DND-41 (cell line): ENCODE results near the gene TM2D1.
"Not testable (repeated sequence)": the region's sequence is repeated elsewhere in the genome, so short reads cannot be mapped to it uniquely, and the experiment has no call there.

Experiments used
- ATAC-seq: fragments of 200-7000 bp; cut with Tn5 transposase; 3 replicates; pipeline ENCODE4 v1.9.1; 2021; ENCODE audit warnings: low read depth; ENCODE audit not compliant: insufficient read depth
- DNase-seq: peaks from one replicate; pipeline ENCODE4 v3.0.0-alpha.2; 2020
- H2AFZ ChIP-seq: 2 replicates; pipeline ENCODE4 v1.6.0; 2012; ENCODE audit warnings: low read depth, low read length
- H3K27ac ChIP-seq: 2 replicates; pipeline ENCODE4 v1.5.1; 2012; ENCODE audit warnings: low read length, inconsistent platforms
- H3K27me3 ChIP-seq: fragments of 200-600 bp; sonication (generic); 2 replicates; pipeline ENCODE4 v1.6.0; 2012; ENCODE audit warnings: low read length, mild to moderate bottlenecking, inconsistent platforms; ENCODE audit not compliant: insufficient read depth, poor library complexity
- H3K36me3 ChIP-seq: 2 replicates; pipeline ENCODE4 v1.5.1; 2012; ENCODE audit warnings: low read length, inconsistent platforms; ENCODE audit not compliant: insufficient read depth
- H3K4me1 ChIP-seq: 2 replicates; pipeline ENCODE4 v1.5.1; 2012; ENCODE audit warnings: mild to moderate bottlenecking, low read length; ENCODE audit not compliant: insufficient read depth
- H3K4me2 ChIP-seq: 2 replicates; pipeline ENCODE4 v1.6.0; 2012; ENCODE audit warnings: mild to moderate bottlenecking, moderate library complexity, low read length, inconsistent platforms; ENCODE audit not compliant: insufficient read depth
- H3K4me3 ChIP-seq, 2 experiments: fragments of 200-600 bp in 1 of 2; shearing (Covaris generic) in 1 of 2; 2 replicates each; pipeline ENCODE4 v1.5.1; 2012 to 2016; ENCODE audit warnings: inconsistent platforms in 2 of 2, low read length in 2 of 2, mild to moderate bottlenecking in 2 of 2, low read depth in 1 of 2, moderate library complexity in 1 of 2
- H3K79me2 ChIP-seq: 2 replicates; pipeline ENCODE4 v1.6.0; 2012; ENCODE audit warnings: low read length, inconsistent platforms; ENCODE audit not compliant: insufficient read depth
- H3K9ac ChIP-seq: 2 replicates; pipeline ENCODE4 v1.6.0; 2012; ENCODE audit warnings: low read depth, mild to moderate bottlenecking, inconsistent platforms, low read length, moderate library complexity
- H3K9me3 ChIP-seq: 2 replicates; pipeline ENCODE4 v1.5.1; 2012; ENCODE audit warnings: low read length, moderate library complexity, mild to moderate bottlenecking, inconsistent platforms; ENCODE audit not compliant: insufficient read depth, severe bottlenecking
- H4K20me1 ChIP-seq: 2 replicates; pipeline ENCODE4 v1.6.0; 2012; ENCODE audit warnings: low read length; ENCODE audit not compliant: insufficient read depth
- CTCF ChIP-seq: IDR thresholded peaks from 2 replicates; pipeline ENCODE4 v1.5.1; 2012; ENCODE audit warnings: borderline replicate concordance, low read length, moderate library complexity, mild to moderate bottlenecking; ENCODE audit not compliant: poor library complexity, severe bottlenecking; ENCODE audit errors: extremely low read depth
- EZH2 ChIP-seq: IDR thresholded peaks from 3 replicates; pipeline ENCODE4 v1.6.1; 2012; ENCODE audit warnings: borderline replicate concordance, low read depth, mild to moderate bottlenecking, moderate library complexity, low read length, inconsistent platforms; ENCODE audit not compliant: severe bottlenecking

The TM2D1 gene

GRCh38 chr1:61692155-61692800 is 32.7 kb downstream of the TM2D1 start:
- H3K9ac ChIP-seq: no peak overlapping the region
- no peaks in the 10 kb centered on the region for H3K27me3 ChIP-seq
- H4K20me1 ChIP-seq: no peaks in the 10 kb centered on the region
- no peak for ATAC-seq
- no peaks in the 10 kb centered on the region for H3K79me2 ChIP-seq
- no peak overlapping the region for H3K4me3 ChIP-seq
- H3K4me2 ChIP-seq: no peak overlapping the region
- TF ChIP-seq EZH2 (no peak), CTCF (no peak)
- H3K27ac ChIP-seq: no peak overlapping the region
- H3K9me3 ChIP-seq: no peaks in the 10 kb centered on the region
- H3K36me3 ChIP-seq: peaks cover 17% of the 10 kb centered on the region; the same call in 1 of the 2 replicates
- H2AFZ ChIP-seq: no peak overlapping the region
- no peak for DNase-seq
- H3K4me1 ChIP-seq: no peaks in the 10 kb centered on the region

- H3K9me3 ChIP-seq: no peaks in the 10 kb centered on the region
- no peak overlapping the region for H3K9ac ChIP-seq
- H3K36me3 ChIP-seq: peaks cover 16% of the 10 kb centered on the region; the same call in 1 of the 2 replicates
- H3K27me3 ChIP-seq: no peaks in the 10 kb centered on the region
- TF ChIP-seq CTCF: no peak
- TF ChIP-seq EZH2: no peak
- no peaks in the 10 kb centered on the region for H4K20me1 ChIP-seq
- H3K27ac ChIP-seq: no peak overlapping the region
- H3K79me2 ChIP-seq: no peaks in the 10 kb centered on the region
- no peak for DNase-seq
- H3K4me2 ChIP-seq: no peak overlapping the region
- no peaks in the 10 kb centered on the region for H3K4me1 ChIP-seq
- no peak for ATAC-seq
- no peak overlapping the region for H3K4me3 ChIP-seq
- H2AFZ ChIP-seq: no peak overlapping the region
Observed at GRCh38 chr1:61687901-61688300, 37.0 kb downstream of the TM2D1 start.

GRCh38 chr1:61682891-61683290 is 42.0 kb downstream of the TM2D1 start:
- Histone ChIP-seq H3K79me2 (no peaks in the 10 kb centered on the region), H2AFZ (no peak overlapping the region), H3K4me2 (no peak overlapping the region), H3K4me1 (no peaks in the 10 kb centered on the region), H3K4me3 (no peak overlapping the region), H3K27ac (no peak overlapping the region), H3K9me3 (no peaks in the 10 kb centered on the region), H3K9ac (no peak overlapping the region), H4K20me1 (no peaks in the 10 kb centered on the region), H3K27me3 (no peaks in the 10 kb centered on the region), H3K36me3 (peaks cover 33% of the 10 kb centered on the region; the same call in 1 of the 2 replicates)
- ATAC-seq: no peak
- DNase-seq: no peak
- TF ChIP-seq EZH2 (no peak), CTCF (no peak)

GRCh38 chr1:61680500-61680899 is 44.4 kb downstream of the TM2D1 start:
- Histone ChIP-seq H3K36me3 (peaks cover 29% of the 10 kb centered on the region; the same call in 1 of the 2 replicates), H3K9me3 (no peaks in the 10 kb centered on the region), H3K9ac (no peak overlapping the region), H3K27me3 (no peaks in the 10 kb centered on the region), H3K4me2 (no peak overlapping the region), H3K4me3 (no peak overlapping the region), H3K27ac (no peak overlapping the region), H2AFZ (no peak overlapping the region), H4K20me1 (no peaks in the 10 kb centered on the region), H3K4me1 (no peaks in the 10 kb centered on the region), H3K79me2 (no peaks in the 10 kb centered on the region)
- no peak for DNase-seq
- no peak for TF ChIP-seq CTCF
- TF ChIP-seq EZH2: no peak
- no peak for ATAC-seq

- H3K4me1 ChIP-seq, H3K9me3 ChIP-seq, H3K4me3 ChIP-seq, H3K4me2 ChIP-seq, H4K20me1 ChIP-seq, H3K9ac ChIP-seq, H3K27me3 ChIP-seq, H3K27ac ChIP-seq, DNase-seq, H2AFZ ChIP-seq, ATAC-seq, H3K79me2 ChIP-seq: not testable (repeated sequence)
- H3K36me3 ChIP-seq: peaks cover 11% of the 10 kb centered on the region; the same call in 1 of the 2 replicates
Observed at GRCh38 chr1:61676881-61677280, 48.1 kb downstream of the TM2D1 start.
